ENCODE data around the gene MFGE8. TPM values are rescaled to one million over a fixed set of nuclear protein-coding genes. Genes with fewer than 3 reads are reported as not detected.
A peak's percentile ranks its signal among the peaks of the same experiment; 100 is the strongest.

Gene MFGE8
- total RNA-seq, 2 experiments from 2014 or later: 29.0 to 34.0 TPM

DNA sequence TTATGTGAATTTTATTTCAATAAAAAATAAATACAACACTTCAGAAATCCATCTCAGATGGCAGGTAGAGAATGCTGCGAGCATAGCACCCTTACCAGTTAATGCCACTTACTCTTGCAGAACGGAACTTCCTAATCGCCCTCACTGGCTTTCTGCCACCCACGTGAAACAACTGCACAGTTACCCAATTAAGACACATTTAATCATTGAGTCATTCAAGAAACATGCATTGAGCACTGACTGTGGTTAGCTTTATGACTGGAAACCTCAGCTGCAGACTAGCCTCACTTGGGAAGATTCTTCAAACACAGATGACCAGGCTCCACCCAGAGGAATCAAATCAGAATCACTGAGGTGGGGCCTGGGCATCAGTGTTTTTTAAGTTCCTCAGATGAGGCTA lies 5.6 kb upstream of the MFGE8 start:
- intact Hi-C loops (cut with micrococcal nuclease): no loop called here
- peak; percentile 91 for ATAC-seq
- no peaks in the 10 kb centered on the region for H3K9me3 Mint-ChIP-seq
- H3K27me3 Mint-ChIP-seq: peaks cover 7% of the 10 kb centered on the region
- CTCF ChIA-PET: interaction anchor here (1.5 to 1.9 kb wide), 2 partner anchors 14 to 252 kb away, joined by 3 to 9 read pairs; no protein-coding TSS in a partner anchor
- H3K36me3 Mint-ChIP-seq (ENCODE audit: low read depth): no peaks in the 10 kb centered on the region
- H3K4me1 Mint-ChIP-seq (ENCODE audit: low read depth): peaks cover 19% of the 10 kb centered on the region
- no peak overlapping the region for H3K4me3 Mint-ChIP-seq
- POLR2A ChIA-PET: no interaction called here
- DNase-seq: peak; percentile 71
- TF ChIP-seq, protein P1, sequence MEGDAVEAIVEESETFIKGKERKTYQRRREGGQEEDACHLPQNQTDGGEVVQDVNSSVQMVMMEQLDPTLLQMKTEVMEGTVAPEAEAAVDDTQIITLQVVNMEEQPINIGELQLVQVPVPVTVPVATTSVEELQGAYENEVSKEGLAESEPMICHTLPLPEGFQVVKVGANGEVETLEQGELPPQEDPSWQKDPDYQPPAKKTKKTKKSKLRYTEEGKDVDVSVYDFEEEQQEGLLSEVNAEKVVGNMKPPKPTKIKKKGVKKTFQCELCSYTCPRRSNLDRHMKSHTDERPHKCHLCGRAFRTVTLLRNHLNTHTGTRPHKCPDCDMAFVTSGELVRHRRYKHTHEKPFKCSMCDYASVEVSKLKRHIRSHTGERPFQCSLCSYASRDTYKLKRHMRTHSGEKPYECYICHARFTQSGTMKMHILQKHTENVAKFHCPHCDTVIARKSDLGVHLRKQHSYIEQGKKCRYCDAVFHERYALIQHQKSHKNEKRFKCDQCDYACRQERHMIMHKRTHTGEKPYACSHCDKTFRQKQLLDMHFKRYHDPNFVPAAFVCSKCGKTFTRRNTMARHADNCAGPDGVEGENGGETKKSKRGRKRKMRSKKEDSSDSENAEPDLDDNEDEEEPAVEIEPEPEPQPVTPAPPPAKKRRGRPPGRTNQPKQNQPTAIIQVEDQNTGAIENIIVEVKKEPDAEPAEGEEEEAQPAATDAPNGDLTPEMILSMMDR (IDR thresholded peaks at IDR 0.05): no peak
- no peak overlapping the region for H3K27ac Mint-ChIP-seq

DNA sequence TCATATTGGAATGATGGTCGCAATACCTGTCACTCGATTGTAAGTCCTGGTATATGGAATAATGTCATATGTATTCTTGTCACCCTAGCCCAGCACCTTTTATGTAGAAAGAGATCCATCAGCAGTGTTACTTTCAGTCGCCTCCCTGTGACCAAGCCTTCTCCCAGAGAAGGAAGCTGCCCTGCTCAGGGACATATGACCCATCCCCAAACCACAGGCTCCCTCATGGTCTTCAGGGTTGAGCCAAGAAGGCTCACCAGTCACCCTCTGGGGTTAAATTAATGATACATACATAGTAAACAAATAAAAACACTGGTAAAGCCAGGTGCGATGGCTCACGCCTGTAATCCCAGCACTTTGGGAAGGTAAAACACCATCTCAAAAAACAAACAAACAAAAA lies 4.6 kb upstream of the MFGE8 start:
- CTCF ChIA-PET: interaction anchor here (1.9 to 2.2 kb wide), 2 partner anchors 13 to 15 kb away, joined by 5 to 9 read pairs; no protein-coding TSS in a partner anchor
- POLR2A ChIA-PET: interaction anchor here (1.3 kb wide), 1 partner anchor 21 kb away, joined by 4 read pairs; no protein-coding TSS in a partner anchor
- H3K27me3 Mint-ChIP-seq: peaks cover 7% of the 10 kb centered on the region
- H3K9me3 Mint-ChIP-seq: no peaks in the 10 kb centered on the region
- no peaks in the 10 kb centered on the region for H3K36me3 Mint-ChIP-seq (ENCODE audit: low read depth)
- H3K27ac Mint-ChIP-seq: no peak overlapping the region
- intact Hi-C loops (cut with micrococcal nuclease): no loop called here
- DNase-seq (no peak), ATAC-seq (no peak)
- H3K4me3 Mint-ChIP-seq: no peak overlapping the region
- H3K4me1 Mint-ChIP-seq (ENCODE audit: low read depth): peaks cover 23% of the 10 kb centered on the region
- TF ChIP-seq, protein P1 (IDR thresholded peaks at IDR 0.05): no peak

DNA sequence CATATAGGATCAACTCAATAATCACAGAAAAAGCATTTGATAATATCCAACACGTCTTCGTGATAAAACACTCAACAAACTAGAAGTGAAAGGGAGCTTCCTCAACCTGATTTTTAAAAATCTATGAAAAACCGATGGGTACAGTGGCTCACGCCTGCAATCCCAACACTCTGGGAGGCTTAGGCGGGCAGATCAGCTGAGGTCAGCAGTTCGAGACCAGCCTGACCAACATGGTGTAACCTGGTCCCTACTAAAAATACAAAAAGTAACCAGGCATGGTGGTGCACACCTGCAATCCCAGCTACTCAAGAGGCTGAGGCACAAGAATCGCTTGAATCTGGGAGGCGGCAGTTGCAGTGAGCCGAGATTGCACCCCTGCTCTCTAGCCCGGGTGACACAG lies 2.2 kb upstream of the MFGE8 start:
- POLR2A ChIA-PET: interaction anchor here (0.5 to 0.6 kb wide), 2 partner anchors 118 to 393 kb away, joined by 3 to 4 read pairs; no protein-coding TSS in a partner anchor

DNA sequence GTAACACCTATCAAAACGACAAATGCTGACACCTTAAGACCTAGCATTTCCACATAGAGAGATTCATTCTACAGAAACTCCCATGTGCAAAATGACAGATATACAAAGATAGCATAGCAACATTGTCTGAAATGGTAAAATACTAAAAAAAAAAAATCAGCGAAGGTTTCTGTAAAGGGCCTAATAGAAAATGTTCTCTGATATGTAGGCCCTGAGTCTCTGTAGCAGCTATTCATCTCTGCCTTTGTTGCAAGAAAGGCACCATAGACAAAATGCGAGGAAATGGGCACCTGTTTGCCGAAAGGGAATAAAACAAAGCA lies 631 bp upstream of the MFGE8 start:
- no peak for ATAC-seq
- Mint-ChIP-seq H3K4me3 (peak overlapping the region; percentile 96), H3K27ac (peak overlapping the region; percentile 95), H3K9me3 (no peaks in the 10 kb centered on the region), H3K4me1 (ENCODE audit: low read depth) (peaks cover 21% of the 10 kb centered on the region), H3K36me3 (ENCODE audit: low read depth) (no peaks in the 10 kb centered on the region), H3K27me3 (peaks cover 2% of the 10 kb centered on the region)
- ChIA-PET POLR2A (interaction anchor here (1.2 kb wide), 1 partner anchor 11 kb away, joined by 5 read pairs; no protein-coding TSS in a partner anchor), CTCF (interaction anchor here (3.5 kb wide), 1 partner anchor 9 kb away, joined by 33 read pairs; no protein-coding TSS in a partner anchor)
- intact Hi-C loops (cut with micrococcal nuclease): no loop called here
- TF ChIP-seq, protein P1 (IDR thresholded peaks at IDR 0.05): no peak
- DNase-seq: no peak

More for the DNA sequence above, 2.2 kb upstream of the MFGE8 start:
- intact Hi-C loops (cut with micrococcal nuclease): no loop called here
- CTCF ChIA-PET: interaction anchor here (3.5 kb wide), 1 partner anchor 10 kb away, joined by 33 read pairs; no protein-coding TSS in a partner anchor
- Mint-ChIP-seq H3K27ac (no peak overlapping the region), H3K4me3 (no peak overlapping the region), H3K36me3 (ENCODE audit: low read depth) (no peaks in the 10 kb centered on the region), H3K9me3 (no peaks in the 10 kb centered on the region), H3K4me1 (ENCODE audit: low read depth) (peaks cover 30% of the 10 kb centered on the region), H3K27me3 (peaks cover 7% of the 10 kb centered on the region)
- TF ChIP-seq, protein P1 (IDR thresholded peaks at IDR 0.05): no peak
- DNase-seq (no peak), ATAC-seq (no peak)

DNA sequence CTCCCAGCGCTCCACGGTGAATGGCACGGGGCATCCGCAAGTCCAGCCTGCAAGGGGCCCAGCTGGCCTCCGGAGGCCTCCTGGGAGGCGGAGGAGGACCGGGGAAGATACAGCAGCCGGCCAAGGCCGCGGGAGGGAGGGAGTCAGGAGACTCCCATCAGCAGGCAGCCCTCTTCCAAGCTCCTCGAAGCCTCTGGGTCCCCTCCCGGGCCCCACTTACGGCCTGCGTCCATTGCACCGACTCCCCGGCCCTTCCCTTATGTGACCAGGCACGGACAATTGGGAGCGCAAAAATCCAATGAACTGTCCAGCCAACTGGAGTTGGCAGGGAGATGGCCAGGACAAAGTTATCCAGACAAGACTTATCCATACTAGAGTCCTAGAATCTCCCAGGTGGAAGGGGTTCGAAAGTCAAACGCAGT lies 668 bp downstream of the MFGE8 start:
- ChIA-PET POLR2A (interaction anchor here (1.0 to 1.8 kb wide), 2 partner anchors 9 to 21 kb away, joined by 5 to 6 read pairs; no protein-coding TSS in a partner anchor), CTCF (interaction anchor here (1.4 kb wide), 1 partner anchor 10 kb away, joined by 3 read pairs; no protein-coding TSS in a partner anchor)
- Mint-ChIP-seq H3K4me1 (ENCODE audit: low read depth) (peaks cover 15% of the 10 kb centered on the region), H3K36me3 (ENCODE audit: low read depth) (no peaks in the 10 kb centered on the region), H3K27ac (no peak overlapping the region), H3K9me3 (no peaks in the 10 kb centered on the region), H3K4me3 (peak overlapping the region; percentile 96), H3K27me3 (peaks cover under 1% of the 10 kb centered on the region)
- no peak for DNase-seq
- intact Hi-C loops (cut with micrococcal nuclease): no loop called here
- no peak for ATAC-seq
- TF ChIP-seq, protein P1 (IDR thresholded peaks at IDR 0.05): no peak

All from activated CD8-positive, alpha-beta T cell treated with anti-CD3 and anti-CD28 coated beads for 36 hours (primary cell).